22Rv1 (cell line): ENCODE data around the gene PTPRD.

Experiments
- ZFX ChIP-seq: fragments of 450-650 bp; IDR thresholded peaks from 2 replicates; pipeline ENCODE4 v1.6.1; 2017; ENCODE audit warnings: antibody characterized with exemption, borderline replicate concordance
- TF ChIP-seq, protein P1 (sequence below): fragments of 450-650 bp; IDR thresholded peaks from 2 replicates; pipeline ENCODE4 v1.5.1; 2017; ENCODE audit warnings: mild to moderate bottlenecking

GRCh38 chr9:9998491-9999287 lies 614.1 kb downstream of the PTPRD start:
- TF ChIP-seq ZFX, result no peak
- TF ChIP-seq, protein P1, sequence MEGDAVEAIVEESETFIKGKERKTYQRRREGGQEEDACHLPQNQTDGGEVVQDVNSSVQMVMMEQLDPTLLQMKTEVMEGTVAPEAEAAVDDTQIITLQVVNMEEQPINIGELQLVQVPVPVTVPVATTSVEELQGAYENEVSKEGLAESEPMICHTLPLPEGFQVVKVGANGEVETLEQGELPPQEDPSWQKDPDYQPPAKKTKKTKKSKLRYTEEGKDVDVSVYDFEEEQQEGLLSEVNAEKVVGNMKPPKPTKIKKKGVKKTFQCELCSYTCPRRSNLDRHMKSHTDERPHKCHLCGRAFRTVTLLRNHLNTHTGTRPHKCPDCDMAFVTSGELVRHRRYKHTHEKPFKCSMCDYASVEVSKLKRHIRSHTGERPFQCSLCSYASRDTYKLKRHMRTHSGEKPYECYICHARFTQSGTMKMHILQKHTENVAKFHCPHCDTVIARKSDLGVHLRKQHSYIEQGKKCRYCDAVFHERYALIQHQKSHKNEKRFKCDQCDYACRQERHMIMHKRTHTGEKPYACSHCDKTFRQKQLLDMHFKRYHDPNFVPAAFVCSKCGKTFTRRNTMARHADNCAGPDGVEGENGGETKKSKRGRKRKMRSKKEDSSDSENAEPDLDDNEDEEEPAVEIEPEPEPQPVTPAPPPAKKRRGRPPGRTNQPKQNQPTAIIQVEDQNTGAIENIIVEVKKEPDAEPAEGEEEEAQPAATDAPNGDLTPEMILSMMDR, result peak; percentile 65
